HL-60 (cell line): ENCODE measurements around the gene SNRNP27.

Experiments used
- DNase-seq, 2 experiments: peaks; one replicate each; pipeline ENCODE4 v3.0.0-alpha.2; 2010 to 2020; ENCODE audit warnings: low read depth in 1 of 2, low spot score in 1 of 2
- H3K27ac ChIP-seq: fragments of 250-450 bp; sonication (Bioruptor Pico); replicated peaks from 2 replicates; pipeline ENCODE4 v1.5.1; 2020; ENCODE audit warnings: mild to moderate bottlenecking, moderate library complexity
- H3K27me3 ChIP-seq: fragments of 250-450 bp; sonication (Bioruptor Pico); 2 replicates; pipeline ENCODE4 v1.5.1; 2021; ENCODE audit warnings: mild to moderate bottlenecking, moderate library complexity; ENCODE audit not compliant: insufficient read depth, poor library complexity, severe bottlenecking
- H3K4me3 ChIP-seq: replicated peaks from 2 replicates; pipeline ENCODE4 v1.5.1; 2011; ENCODE audit warnings: mild to moderate bottlenecking, control low read depth, low read length; ENCODE audit not compliant: insufficient read depth
- CTCF ChIP-seq: IDR thresholded peaks from one replicate; pipeline ENCODE4 v1.5.1; 2011; ENCODE audit warnings: low read length, control low read depth, inconsistent platforms; ENCODE audit not compliant: insufficient read depth
- GABPA ChIP-seq: IDR thresholded peaks from 2 replicates; pipeline ENCODE4 v1.6.1; 2012; ENCODE audit warnings: low read depth
- POLR2AphosphoS5 ChIP-seq: IDR thresholded peaks from 2 replicates; pipeline ENCODE4 v1.6.1; 2012; ENCODE audit warnings: low read depth
- REST ChIP-seq: IDR thresholded peaks from 2 replicates; pipeline ENCODE4 v1.6.1; 2012; ENCODE audit warnings: low read depth; ENCODE audit not compliant: insufficient replicate concordance
- SPI1 ChIP-seq: IDR thresholded peaks from 2 replicates; pipeline ENCODE4 v1.6.1; 2012; ENCODE audit warnings: low read depth, mild to moderate bottlenecking, borderline replicate concordance

The SNRNP27 gene

GRCh38 chr2:69933254-69933828, 39.6 kb downstream of the SNRNP27 start:
- DNase-seq = peak in 1 of 2 experiments; percentile 64
- no peaks in the 10 kb centered on the region for H3K27me3 ChIP-seq
- H3K4me3 ChIP-seq = no peak overlapping the region
- no peak overlapping the region for H3K27ac ChIP-seq
- TF ChIP-seq CTCF (no peak), GABPA (no peak), REST (no peak), SPI1 (peak; percentile 66), POLR2AphosphoS5 (no peak)

DNA sequence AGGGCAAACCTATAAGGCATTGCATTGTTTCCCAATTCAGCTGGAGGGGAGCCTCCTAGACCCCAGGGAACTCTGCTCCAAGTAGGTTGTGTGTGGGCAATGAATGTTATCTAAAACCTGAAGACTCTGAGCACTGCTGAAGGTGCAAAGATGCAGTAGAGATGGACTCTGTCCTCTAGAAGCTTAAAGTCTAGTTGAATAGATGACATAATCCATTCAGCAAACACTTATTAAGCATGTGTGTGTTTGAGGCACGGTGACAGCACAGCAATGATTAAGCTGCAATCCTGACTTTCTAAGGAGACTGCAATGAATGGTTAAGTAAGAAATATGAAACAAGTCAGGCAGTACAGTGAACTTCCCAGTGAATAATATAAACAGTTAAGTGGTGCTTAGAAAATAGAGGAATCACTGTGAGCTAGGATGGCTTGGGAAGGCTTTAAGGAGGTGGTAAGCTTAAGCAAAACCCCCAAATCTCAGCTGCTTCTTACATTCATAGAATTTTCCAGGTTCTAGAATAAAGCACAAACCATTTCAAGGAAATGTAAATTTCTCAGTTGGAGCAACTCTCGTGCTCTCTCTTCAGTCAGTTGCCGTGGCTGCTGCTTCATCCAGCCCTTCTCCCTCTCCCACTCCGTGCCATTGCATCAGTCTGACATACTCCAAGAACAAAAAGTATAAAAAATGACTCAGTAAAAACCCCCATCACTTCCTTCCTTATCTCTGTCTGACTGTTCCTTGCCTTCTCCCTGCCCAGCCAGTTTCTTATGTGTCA, 40.3 kb downstream of the SNRNP27 start:
- DNase-seq = peak; percentile 46 to 78
- Histone ChIP-seq H3K27ac (0 out of 2 replicates have a peak overlapping the region, but pooled peaks have one; percentile 8), H3K4me3 (no peak overlapping the region), H3K27me3 (no peaks in the 10 kb centered on the region)
- TF ChIP-seq CTCF (no peak), SPI1 (peak; percentile 47; the same call in 1 of the 2 replicates)

- no peak for DNase-seq
- Histone ChIP-seq H3K27me3 (no peaks in the 10 kb centered on the region), H3K4me3 (no peak overlapping the region), H3K27ac (no peak overlapping the region)
- TF ChIP-seq POLR2AphosphoS5 (no peak), GABPA (no peak), SPI1 (no peak), REST (no peak), CTCF (no peak)
Measured at GRCh38 chr2:69934614-69934908, 40.8 kb downstream of the SNRNP27 start.

DNA sequence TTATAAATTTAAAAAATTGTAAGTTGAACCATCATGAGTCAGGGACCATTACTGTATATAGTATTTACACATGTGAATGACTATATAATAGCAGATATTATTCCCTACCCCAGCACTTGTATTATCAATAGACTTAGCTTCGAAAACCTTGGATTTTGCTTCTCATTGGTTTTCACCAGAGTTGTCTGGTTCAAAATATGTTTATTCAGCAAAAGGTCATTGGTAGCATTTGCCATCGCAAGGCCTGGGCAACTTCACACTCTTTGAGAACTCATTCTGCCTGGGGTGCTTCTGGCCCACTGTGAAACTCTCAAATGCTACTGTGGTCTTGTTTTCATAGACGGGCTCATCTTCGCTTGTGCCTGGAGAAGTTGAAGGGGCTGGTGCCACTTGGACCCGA, 41.3 kb downstream of the SNRNP27 start:
- TF ChIP-seq SPI1 (no peak), POLR2AphosphoS5 (no peak)
- no peak overlapping the region for H3K4me3 ChIP-seq
- no peaks in the 10 kb centered on the region for H3K27me3 ChIP-seq
- DNase-seq = no peak
- no peak overlapping the region for H3K27ac ChIP-seq
